Measurements from ENCODE around the gene TTLL4. TPM values are rescaled to one million over a fixed set of nuclear protein-coding genes. Genes with fewer than 3 reads are reported as not detected.

Gene TTLL4
- polyA plus RNA-seq, 1 of the 3 experiments (the other 2 are of a cell fraction) = 15.6 TPM

DNA sequence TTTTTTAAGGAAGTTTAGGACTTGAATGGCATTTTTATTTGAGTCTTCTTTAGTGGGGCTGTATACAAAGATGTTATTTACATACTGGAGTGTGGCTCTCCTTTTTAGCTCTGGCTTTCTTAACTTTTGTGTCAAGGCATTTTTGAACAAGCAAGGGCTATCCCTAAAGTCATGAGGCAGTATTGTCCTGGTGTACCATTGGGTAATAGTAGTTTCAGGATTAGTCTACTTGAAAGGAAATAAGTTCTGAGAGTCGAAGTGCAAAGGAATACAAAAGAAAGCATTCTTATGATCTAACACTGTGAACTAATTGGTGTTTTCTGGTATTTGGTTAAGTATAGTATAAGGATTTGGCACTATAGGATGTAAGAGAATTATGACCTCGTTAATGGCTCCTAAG lies 69.4 kb downstream of the TTLL4 start (continued):
- TF ChIP-seq, protein P1, sequence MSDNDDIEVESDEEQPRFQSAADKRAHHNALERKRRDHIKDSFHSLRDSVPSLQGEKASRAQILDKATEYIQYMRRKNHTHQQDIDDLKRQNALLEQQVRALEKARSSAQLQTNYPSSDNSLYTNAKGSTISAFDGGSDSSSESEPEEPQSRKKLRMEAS (IDR thresholded peaks at IDR 0.05; ENCODE audit: low read depth) = no peak
- no peak for TF ChIP-seq FOXJ3 (CRISPR knock-in tag; IDR thresholded peaks at IDR 0.05)
- TF ChIP-seq NRF1 (IDR thresholded peaks at IDR 0.05; ENCODE audit: low read depth, low read length) = no peak
- TF ChIP-seq POLR2AphosphoS5 (IDR thresholded peaks at IDR 0.05; ENCODE audit: low read depth, low read length) = no peak
- TF ChIP-seq, protein P2, sequence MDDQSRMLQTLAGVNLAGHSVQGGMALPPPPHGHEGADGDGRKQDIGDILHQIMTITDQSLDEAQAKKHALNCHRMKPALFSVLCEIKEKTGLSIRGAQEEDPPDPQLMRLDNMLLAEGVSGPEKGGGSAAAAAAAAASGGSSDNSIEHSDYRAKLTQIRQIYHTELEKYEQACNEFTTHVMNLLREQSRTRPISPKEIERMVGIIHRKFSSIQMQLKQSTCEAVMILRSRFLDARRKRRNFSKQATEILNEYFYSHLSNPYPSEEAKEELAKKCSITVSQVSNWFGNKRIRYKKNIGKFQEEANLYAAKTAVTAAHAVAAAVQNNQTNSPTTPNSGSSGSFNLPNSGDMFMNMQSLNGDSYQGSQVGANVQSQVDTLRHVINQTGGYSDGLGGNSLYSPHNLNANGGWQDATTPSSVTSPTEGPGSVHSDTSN (IDR thresholded peaks at IDR 0.05) = no peak
- no peak for TF ChIP-seq SIN3A (IDR thresholded peaks at IDR 0.05; ENCODE audit: borderline replicate concordance, low read depth, low read length)
- no peak for TF ChIP-seq MEF2A (IDR thresholded peaks at IDR 0.05; ENCODE audit: borderline replicate concordance, low read depth)
- TF ChIP-seq RCOR1 (IDR thresholded peaks at IDR 0.05; ENCODE audit: low read length) = no peak
- TF ChIP-seq, protein P3, sequence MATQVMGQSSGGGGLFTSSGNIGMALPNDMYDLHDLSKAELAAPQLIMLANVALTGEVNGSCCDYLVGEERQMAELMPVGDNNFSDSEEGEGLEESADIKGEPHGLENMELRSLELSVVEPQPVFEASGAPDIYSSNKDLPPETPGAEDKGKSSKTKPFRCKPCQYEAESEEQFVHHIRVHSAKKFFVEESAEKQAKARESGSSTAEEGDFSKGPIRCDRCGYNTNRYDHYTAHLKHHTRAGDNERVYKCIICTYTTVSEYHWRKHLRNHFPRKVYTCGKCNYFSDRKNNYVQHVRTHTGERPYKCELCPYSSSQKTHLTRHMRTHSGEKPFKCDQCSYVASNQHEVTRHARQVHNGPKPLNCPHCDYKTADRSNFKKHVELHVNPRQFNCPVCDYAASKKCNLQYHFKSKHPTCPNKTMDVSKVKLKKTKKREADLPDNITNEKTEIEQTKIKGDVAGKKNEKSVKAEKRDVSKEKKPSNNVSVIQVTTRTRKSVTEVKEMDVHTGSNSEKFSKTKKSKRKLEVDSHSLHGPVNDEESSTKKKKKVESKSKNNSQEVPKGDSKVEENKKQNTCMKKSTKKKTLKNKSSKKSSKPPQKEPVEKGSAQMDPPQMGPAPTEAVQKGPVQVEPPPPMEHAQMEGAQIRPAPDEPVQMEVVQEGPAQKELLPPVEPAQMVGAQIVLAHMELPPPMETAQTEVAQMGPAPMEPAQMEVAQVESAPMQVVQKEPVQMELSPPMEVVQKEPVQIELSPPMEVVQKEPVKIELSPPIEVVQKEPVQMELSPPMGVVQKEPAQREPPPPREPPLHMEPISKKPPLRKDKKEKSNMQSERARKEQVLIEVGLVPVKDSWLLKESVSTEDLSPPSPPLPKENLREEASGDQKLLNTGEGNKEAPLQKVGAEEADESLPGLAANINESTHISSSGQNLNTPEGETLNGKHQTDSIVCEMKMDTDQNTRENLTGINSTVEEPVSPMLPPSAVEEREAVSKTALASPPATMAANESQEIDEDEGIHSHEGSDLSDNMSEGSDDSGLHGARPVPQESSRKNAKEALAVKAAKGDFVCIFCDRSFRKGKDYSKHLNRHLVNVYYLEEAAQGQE (IDR thresholded peaks at IDR 0.05; ENCODE audit: low read depth, low read length) = no peak

DNA sequence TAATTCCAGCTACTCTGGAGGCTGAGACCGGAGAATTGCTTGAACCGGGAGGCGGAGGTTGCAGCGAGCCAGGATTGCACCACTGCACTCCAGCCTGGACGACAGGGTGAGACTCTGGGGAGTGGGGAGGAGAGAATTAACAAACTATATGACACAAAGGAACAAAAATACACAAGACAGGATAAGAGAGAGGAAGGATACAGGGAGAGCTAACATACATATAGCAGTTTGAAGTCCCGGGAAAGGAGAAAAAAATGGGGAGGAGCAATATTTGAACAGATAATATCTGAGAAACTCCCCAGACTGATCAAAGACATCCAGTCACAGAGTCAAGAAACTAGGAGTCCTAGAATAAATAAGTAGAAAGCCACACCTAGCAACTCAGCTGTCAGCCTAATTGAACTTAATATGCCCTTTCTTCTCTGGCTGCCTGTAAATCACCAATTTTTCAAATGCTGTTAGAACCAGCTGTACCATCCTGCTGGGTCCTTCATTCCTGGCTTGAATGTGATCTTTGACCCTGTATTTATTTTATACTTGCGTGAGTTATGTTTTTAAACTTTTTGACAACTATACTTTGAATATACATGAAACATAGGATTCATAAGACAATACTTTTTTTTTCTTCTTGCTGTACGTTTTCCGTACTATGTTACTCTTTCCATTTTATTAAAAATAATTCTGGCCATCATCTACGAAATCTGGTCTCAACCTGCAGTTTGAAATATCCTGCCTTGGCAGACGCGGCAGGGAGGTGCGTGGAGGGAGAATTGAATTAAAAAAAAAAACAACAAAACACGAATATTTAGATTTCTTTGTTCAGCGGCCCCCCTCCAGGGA lies 70.4 kb downstream of the TTLL4 start:
- Histone ChIP-seq H3K4me1 (ENCODE audit: control insufficient read depth in 1 of 2, insufficient read depth in 2 of 2, low read depth in 1 of 2, low read length in 1 of 2) (no peaks in the 10 kb centered on the region; a peak in 1 of 4 replicates), H3K9me3 (no peaks in the 10 kb centered on the region), H4K20me1 (ENCODE audit: insufficient read depth) (no peaks in the 10 kb centered on the region), H3K36me3 (replicated peaks in 1 of 2; ENCODE audit: control insufficient read depth in 1 of 2, insufficient read depth in 2 of 2, low read length in 1 of 2) (peaks cover 0 to 7% of the 10 kb centered on the region in 2 experiments), H3K4me3 (ENCODE audit: low read depth in 2 of 2, low read length in 1 of 2) (no peak overlapping the region), H2AFZ (ENCODE audit: low read depth) (no peak overlapping the region), H3K27me3 (ENCODE audit: insufficient read depth) (no peaks in the 10 kb centered on the region), H3K9me2 (no peaks in the 10 kb centered on the region), H3K9ac (no peak overlapping the region), H3K79me2 (ENCODE audit: insufficient read depth) (no peaks in the 10 kb centered on the region), H3K27ac (ENCODE audit: low read depth in 2 of 2, low read length in 1 of 2) (no peak overlapping the region), H3K4me2 (no peak overlapping the region), H3F3A (replicated peaks; ENCODE audit: insufficient read depth) (no peaks in the 10 kb centered on the region)
- CTCF ChIA-PET = no interaction called here
- POLR2A ChIA-PET = no interaction called here
- no peak for DNase-seq
- WGBS (ENCODE audit: low lambda C conversion rate) = 72% methylated on average over 15 of the region's 15 CpGs
- TF ChIP-seq RCOR1 (IDR thresholded peaks at IDR 0.05; ENCODE audit: low read length) (no peak), GABPA (IDR thresholded peaks at IDR 0.05; ENCODE audit: low read depth) (no peak), FOXM1 (IDR thresholded peaks at IDR 0.05; ENCODE audit: low read depth) (no peak), SMC3 (IDR thresholded peaks at IDR 0.05; ENCODE audit: low read depth, low read length) (no peak), CHD2 (IDR thresholded peaks at IDR 0.05; ENCODE audit: low read length, partially characterized antibody) (no peak), FOXJ3 (CRISPR knock-in tag; IDR thresholded peaks at IDR 0.05) (no peak), RAD21 (IDR thresholded peaks at IDR 0.05; ENCODE audit: low read length) (no peak), TEAD4 (IDR thresholded peaks at IDR 0.05; ENCODE audit: borderline replicate concordance, insufficient read depth) (no peak), ELF1 (IDR thresholded peaks at IDR 0.05) (no peak), JUND (IDR thresholded peaks at IDR 0.05) (no peak), EP300 (IDR thresholded peaks at IDR 0.05; ENCODE audit: borderline replicate concordance in 1 of 2, low read depth in 1 of 2, low read length in 1 of 2) (no peak), TAF1 (IDR thresholded peaks at IDR 0.05; ENCODE audit: borderline replicate concordance, low read depth, low read length) (no peak), RXRA (IDR thresholded peaks at IDR 0.05; ENCODE audit: borderline replicate concordance, low read depth) (no peak), MEF2A (IDR thresholded peaks at IDR 0.05; ENCODE audit: borderline replicate concordance, low read depth) (no peak)
- TF ChIP-seq, protein P4, sequence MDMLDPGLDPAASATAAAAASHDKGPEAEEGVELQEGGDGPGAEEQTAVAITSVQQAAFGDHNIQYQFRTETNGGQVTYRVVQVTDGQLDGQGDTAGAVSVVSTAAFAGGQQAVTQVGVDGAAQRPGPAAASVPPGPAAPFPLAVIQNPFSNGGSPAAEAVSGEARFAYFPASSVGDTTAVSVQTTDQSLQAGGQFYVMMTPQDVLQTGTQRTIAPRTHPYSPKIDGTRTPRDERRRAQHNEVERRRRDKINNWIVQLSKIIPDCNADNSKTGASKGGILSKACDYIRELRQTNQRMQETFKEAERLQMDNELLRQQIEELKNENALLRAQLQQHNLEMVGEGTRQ (IDR thresholded peaks at IDR 0.05; ENCODE audit: borderline replicate concordance, low read depth, low read length) = no peak
- TF ChIP-seq, protein P3 (IDR thresholded peaks at IDR 0.05; ENCODE audit: low read depth, low read length) = no peak
- TF ChIP-seq, protein P1 (IDR thresholded peaks at IDR 0.05; ENCODE audit: low read depth) = no peak

All from SK-N-SH (cell line).